ENCODE data around the gene RTN4RL2. TPM values are rescaled to one million over a fixed set of nuclear protein-coding genes. Genes with fewer than 3 reads are reported as not detected.

RTN4RL2 gene
- total RNA-seq, 1 donor from 2014 or later: 0.67 TPM

DNA sequence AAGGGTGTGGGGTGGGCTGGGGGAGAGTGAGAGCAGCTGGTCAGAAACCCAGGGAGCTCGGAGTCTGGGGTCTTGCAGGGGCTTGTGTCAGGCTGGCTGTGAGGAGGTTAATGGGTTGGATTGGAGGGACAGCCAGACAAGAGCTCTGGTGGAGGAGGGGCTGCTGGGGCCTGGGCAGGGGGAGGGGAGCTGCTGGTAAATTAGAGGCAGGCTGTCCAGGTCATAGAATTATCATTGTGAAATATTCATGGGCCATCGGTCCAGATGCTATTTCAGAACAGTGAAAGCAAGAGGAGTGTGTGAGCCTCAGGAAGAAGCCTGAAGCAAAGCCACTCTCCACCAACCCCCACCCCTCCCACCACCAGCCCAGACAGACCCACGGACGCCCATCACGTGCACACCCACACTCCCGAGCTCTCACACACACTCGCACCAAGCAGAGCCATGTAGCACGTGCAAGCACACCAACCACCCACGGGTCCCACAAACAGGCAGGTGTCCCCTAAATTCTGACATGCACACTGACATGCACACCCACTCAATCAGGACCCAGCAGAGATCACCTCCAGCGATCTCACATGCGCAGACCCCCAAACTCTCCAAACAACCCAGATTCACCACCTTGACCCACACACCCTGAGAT, 18.8 kb downstream of the RTN4RL2 start:
- Histone ChIP-seq H3K27me3 (ENCODE audit: control insufficient read depth, insufficient read depth, low read length) (peaks cover 71% of the 10 kb centered on the region), H3K4me3 (ENCODE audit: low read depth, low read length) (no peak overlapping the region), H3K36me3 (ENCODE audit: control insufficient read depth, insufficient read depth, low read length) (no peaks in the 10 kb centered on the region)
- TF ChIP-seq, protein P1, sequence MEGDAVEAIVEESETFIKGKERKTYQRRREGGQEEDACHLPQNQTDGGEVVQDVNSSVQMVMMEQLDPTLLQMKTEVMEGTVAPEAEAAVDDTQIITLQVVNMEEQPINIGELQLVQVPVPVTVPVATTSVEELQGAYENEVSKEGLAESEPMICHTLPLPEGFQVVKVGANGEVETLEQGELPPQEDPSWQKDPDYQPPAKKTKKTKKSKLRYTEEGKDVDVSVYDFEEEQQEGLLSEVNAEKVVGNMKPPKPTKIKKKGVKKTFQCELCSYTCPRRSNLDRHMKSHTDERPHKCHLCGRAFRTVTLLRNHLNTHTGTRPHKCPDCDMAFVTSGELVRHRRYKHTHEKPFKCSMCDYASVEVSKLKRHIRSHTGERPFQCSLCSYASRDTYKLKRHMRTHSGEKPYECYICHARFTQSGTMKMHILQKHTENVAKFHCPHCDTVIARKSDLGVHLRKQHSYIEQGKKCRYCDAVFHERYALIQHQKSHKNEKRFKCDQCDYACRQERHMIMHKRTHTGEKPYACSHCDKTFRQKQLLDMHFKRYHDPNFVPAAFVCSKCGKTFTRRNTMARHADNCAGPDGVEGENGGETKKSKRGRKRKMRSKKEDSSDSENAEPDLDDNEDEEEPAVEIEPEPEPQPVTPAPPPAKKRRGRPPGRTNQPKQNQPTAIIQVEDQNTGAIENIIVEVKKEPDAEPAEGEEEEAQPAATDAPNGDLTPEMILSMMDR (IDR thresholded peaks at IDR 0.05; ENCODE audit: insufficient read depth, low read length, poor library complexity, severe bottlenecking): no peak
- no peak for DNase-seq (ENCODE audit: low read depth)

DNA sequence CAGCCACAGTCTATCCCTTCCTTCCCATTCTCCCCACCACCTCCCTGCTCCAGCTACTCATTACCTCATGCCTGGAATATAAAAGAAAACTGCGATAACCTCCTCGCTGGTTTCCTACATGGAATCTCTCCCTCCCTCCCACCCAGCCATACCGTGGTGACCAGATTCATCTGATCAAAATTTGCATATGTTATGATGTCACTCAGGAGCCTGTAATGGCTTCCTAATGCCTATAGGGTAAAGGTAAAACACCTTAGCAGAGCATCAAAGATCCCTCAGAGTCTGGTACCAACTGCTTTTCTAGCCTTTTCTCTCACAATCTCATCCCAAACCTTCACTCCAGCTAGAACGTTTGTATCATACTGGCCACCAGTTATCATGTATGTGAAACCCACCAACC, 19.6 kb downstream of the RTN4RL2 start:
- Histone ChIP-seq H3K27me3 (ENCODE audit: control insufficient read depth, insufficient read depth, low read length) (peaks cover 64% of the 10 kb centered on the region), H3K36me3 (ENCODE audit: control insufficient read depth, insufficient read depth, low read length) (no peaks in the 10 kb centered on the region), H3K4me3 (ENCODE audit: low read depth, low read length) (no peak overlapping the region)
- TF ChIP-seq, protein P1 (IDR thresholded peaks at IDR 0.05; ENCODE audit: insufficient read depth, low read length, poor library complexity, severe bottlenecking): no peak
- no peak for DNase-seq (ENCODE audit: low read depth)

DNA sequence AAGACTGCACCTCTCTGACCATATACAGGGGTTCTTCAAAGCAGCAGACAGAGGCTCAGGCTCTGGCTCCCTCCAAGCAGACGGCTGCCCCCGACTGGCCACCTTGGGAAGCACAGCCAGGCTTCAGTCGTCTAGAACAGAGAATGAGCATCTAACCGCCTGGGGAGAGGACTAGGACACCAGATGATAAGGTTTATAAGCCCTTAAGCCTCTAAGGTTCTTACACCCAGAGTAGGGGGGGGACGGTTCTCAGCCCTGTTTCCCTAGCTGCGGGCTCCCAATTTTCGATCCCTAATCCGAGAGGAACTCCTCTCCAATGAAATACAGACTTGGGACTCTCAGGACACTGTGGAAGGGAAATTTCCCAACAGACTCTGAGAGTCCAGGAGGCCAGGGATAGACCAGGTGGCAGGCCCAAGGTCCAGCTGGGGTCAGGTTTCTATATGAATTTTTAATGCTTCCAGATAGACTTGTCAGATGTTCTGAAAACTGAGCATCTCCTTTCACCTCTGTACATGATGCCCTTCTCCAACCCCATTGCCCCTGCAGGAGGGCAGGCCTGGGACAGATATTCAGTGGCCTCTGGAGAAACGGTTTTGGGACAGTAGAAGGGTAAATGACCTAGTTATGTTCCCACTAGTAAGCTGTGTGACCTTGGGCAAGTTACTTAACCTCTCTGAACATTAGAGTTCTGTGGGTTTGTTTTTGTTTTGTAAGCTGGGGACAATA, 20.2 kb downstream of the RTN4RL2 start:
- TF ChIP-seq, protein P1 (IDR thresholded peaks at IDR 0.05; ENCODE audit: insufficient read depth, low read length, poor library complexity, severe bottlenecking): peak; percentile 80
- Histone ChIP-seq H3K4me3 (ENCODE audit: low read depth, low read length) (no peak overlapping the region), H3K27me3 (ENCODE audit: control insufficient read depth, insufficient read depth, low read length) (peaks cover 58% of the 10 kb centered on the region), H3K36me3 (ENCODE audit: control insufficient read depth, insufficient read depth, low read length) (no peaks in the 10 kb centered on the region)
- no peak for DNase-seq (ENCODE audit: low read depth)

DNA sequence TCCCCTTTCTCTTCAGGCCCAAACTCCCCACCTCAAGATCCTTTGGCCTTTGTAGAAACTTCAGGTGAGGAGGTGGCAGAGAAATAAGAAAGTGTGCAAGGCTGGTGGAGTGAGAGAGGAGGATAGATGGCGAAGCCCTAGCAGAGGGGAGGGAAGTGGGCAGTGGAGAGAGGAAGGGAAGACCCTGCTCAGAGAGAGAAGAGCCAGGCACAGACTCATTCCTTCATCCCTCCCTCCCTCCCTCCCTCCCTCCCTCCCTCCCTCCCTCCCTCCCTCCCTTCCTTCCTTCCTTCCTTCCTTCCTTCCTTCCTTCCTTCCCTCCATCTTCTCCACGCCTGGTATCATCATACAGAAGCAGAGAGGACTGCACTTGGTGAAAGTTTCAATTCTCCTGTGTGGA, 21.0 kb downstream of the RTN4RL2 start:
- DNase-seq (ENCODE audit: low read depth): no peak
- TF ChIP-seq, protein P1 (IDR thresholded peaks at IDR 0.05; ENCODE audit: insufficient read depth, low read length, poor library complexity, severe bottlenecking): no peak
- Histone ChIP-seq H3K4me3 (ENCODE audit: low read depth, low read length) (no peak overlapping the region), H3K36me3 (ENCODE audit: control insufficient read depth, insufficient read depth, low read length) (no peaks in the 10 kb centered on the region), H3K27me3 (ENCODE audit: control insufficient read depth, insufficient read depth, low read length) (peaks cover 50% of the 10 kb centered on the region)

DNA sequence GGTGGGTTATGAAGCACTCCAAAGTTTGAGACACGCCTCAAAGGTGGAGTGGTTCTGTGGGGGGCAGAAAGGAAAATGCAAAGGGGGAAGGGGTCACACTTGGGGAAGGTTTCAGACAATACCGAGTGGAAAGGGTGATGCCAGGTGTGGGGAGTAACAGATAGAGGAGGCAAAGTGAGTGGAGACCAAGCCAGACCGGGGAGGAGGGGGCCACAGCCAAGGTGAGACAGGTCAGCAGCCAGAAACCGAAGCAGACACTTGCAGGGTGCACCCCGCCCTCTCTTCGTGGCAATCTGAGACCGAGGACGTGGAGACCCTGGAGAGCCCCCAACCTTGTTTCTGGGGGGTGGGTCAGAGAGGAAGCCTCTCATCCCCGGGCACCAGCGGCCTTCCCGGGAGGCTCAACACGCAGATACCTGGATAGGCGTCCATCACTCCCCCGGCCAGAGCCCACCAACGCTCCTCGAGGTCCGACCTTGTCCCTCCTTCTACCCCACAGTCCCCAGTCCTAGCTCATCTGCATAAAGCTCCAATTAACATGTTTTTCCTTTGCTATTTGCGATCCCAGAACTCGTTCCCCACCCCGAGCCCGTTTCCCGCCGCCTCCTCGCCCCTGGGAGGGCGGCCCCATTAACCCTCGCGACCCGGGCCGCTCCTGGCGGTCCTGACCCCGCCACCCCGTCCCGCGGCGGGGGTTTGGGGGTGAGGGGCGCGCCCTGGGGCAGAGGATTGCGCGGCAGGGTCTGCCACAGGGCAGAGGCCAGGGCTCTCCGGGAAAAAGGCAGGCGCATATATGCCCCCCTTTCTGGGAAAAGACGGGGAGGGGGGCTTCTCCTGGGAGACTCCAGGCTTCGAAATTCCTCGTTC, 21.8 kb downstream of the RTN4RL2 start:
- H3K4me3 ChIP-seq (ENCODE audit: low read depth, low read length): peak overlapping the region; percentile 30
- H3K36me3 ChIP-seq (ENCODE audit: control insufficient read depth, insufficient read depth, low read length): no peaks in the 10 kb centered on the region
- DNase-seq (ENCODE audit: low read depth): no peak
- TF ChIP-seq, protein P1 (IDR thresholded peaks at IDR 0.05; ENCODE audit: insufficient read depth, low read length, poor library complexity, severe bottlenecking): no peak
- peaks cover 43% of the 10 kb centered on the region for H3K27me3 ChIP-seq (ENCODE audit: control insufficient read depth, insufficient read depth, low read length)

Data from kidney epithelial cell (primary cell).